HG03139 (cell line): Measurements from ENCODE around the gene SUZ12.
"Not testable (repeated sequence)": the region's sequence is repeated elsewhere in the genome, so short reads cannot be mapped to it uniquely, and the experiment has no call there.

Experiments used
- ATAC-seq: cut with Tn5 transposase; IDR thresholded peaks from one replicate; pipeline ENCODE4 v1.9.1; 2021; ENCODE audit not compliant: unreplicated experiment

Gene SUZ12

DNA sequence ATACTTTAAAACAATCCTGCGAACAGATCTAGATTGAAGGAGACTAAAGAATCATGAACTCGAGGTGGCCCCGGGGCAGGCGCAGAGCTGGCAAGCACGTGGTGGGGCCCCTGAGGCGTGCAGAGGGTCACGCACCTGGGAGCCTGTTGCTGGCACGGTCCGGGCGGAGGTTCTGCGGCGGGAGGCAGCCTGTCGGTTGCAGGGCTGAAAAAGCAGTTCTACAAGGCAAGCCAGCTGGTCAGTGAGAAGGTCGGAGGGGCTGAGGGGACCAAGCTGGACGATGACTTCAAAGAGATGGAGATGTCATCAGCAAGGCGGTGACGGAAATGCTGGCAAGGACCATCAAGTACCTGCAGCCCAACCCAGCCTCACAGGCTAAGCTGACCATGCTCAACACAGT lies 103.4 kb downstream of the SUZ12 start:
- ATAC-seq: not testable (repeated sequence)

DNA sequence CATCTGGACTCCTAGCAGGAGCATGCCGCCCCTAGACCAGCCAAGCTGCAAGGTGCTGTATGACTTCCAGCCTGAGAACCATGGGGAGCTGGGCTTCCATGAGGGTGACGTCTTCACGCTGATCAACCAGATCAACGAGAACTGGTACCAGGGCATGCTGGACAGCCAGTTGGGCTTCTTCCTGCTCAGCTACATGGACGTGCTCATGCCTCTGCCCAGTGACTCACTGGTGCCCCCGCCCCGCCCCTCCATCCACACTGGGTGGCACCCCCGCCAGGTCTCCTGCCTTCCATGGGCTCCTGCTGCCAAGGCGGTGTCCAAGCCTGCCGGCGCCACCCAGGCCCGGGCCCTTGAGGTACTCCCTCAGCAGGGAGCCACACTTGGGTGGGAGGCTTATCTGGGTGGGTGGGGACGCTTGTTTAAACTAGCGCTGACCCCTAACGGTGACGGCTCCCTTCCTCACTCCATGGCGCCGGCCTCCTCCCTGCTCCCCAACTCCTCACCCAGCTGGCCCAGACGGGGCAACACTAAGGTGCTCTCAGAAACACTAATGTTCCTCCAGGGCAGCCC lies 104.6 kb downstream of the SUZ12 start:
- not testable (repeated sequence) for ATAC-seq

DNA sequence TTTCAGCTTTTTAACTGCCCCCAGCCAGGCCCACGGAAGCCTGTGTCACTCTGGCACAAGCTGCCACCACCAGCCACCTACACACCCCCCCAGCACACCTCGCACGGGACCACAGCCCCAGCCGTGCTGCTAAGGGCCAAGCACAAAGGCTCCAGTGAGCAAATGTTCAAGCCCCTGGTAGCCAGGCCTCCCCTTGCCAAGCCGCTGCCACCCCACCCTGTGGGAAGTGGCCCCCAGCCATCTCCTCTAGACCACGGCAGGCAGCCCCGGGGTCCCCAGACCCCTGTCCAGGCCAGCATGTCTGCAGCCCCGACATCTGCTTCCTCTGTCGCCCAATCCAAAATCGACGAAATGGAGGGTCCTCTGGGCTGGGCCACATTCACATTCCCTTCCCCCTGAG lies 105.5 kb downstream of the SUZ12 start:
- not testable (repeated sequence) for ATAC-seq

DNA sequence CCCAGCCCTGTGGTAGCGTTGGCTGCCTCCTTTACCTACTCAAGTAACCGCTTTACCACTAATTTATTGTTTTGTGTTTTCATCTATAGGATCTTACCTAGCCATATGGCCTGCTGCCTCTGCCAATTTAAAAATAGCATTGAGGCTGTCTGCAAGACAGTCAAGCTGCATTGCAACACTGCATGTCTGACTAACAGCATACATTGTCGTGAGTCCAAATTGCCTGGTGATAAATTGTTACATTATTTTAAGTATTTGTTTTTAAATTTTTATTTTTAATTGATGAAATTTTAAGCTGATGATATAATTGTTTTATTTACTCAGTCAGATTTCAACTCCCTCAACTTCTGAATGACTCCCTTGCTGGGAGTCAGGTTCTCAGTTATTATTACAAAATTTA lies 108.8 kb downstream of the SUZ12 start:
- ATAC-seq: not testable (repeated sequence)

DNA sequence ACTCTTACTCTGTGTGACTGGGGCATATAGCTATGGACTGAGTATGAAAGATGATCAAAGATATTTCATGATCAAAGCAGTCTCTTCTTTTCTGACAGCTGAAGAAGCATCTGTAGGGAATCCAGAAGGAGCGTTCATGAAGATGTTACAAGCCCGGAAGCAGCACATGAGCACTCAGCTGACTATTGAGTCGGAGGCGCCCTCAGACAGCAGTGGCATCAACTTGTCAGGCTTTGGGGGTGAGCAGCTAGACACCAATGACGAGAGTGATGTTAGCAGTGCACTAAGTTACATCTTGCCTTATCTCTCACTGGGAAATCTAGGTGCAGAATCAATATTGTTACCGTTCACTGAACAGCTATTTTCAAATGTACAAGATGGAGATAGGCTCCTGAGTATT lies 110.9 kb downstream of the SUZ12 start:
- ATAC-seq: not testable (repeated sequence)
